Measurements from ENCODE around the gene NHERF2.

DNA sequence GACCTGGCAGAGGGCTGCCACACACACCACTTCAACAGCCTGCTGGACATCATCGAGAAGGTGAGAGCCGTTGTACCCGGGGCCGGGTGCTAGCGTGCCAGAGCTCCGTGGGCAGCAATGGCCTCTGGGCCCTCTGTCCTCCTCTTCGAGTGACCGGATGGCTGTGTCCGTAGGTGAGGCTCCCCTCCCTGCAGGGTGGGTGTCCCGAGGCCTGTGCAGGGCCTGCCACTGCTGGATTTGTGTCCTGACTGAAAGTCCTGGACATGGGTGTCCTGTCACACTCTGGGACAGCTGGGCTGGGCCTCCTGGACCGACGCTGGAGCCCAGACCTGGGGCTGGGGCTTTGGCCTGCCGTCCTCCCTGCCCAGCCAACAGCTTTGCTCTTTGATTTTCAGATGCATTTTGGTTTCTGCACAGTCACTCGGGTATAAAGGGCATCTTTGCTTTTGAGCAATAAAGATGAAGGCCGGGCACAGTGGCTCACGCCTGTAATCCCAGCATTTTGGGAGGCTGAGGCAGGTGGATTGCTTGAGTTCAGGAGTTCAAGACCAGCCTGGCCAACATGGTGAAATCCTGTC, 37.8 kb downstream of the NHERF2 start:
- TF ChIP-seq, protein P1, sequence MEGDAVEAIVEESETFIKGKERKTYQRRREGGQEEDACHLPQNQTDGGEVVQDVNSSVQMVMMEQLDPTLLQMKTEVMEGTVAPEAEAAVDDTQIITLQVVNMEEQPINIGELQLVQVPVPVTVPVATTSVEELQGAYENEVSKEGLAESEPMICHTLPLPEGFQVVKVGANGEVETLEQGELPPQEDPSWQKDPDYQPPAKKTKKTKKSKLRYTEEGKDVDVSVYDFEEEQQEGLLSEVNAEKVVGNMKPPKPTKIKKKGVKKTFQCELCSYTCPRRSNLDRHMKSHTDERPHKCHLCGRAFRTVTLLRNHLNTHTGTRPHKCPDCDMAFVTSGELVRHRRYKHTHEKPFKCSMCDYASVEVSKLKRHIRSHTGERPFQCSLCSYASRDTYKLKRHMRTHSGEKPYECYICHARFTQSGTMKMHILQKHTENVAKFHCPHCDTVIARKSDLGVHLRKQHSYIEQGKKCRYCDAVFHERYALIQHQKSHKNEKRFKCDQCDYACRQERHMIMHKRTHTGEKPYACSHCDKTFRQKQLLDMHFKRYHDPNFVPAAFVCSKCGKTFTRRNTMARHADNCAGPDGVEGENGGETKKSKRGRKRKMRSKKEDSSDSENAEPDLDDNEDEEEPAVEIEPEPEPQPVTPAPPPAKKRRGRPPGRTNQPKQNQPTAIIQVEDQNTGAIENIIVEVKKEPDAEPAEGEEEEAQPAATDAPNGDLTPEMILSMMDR (IDR thresholded peaks at IDR 0.05): no peak
- TF ChIP-seq POLR2AphosphoS5 (IDR thresholded peaks at IDR 0.05): no peak
- TF ChIP-seq POLR2A (IDR thresholded peaks at IDR 0.05): no peak
- TF ChIP-seq EP300 (IDR thresholded peaks at IDR 0.05): no peak
